Measurements from ENCODE around the gene POLE2.

GRCh38 chr14:49640540-49641417, 47.2 kb downstream of the POLE2 start:
- no peak for TF ChIP-seq POLR2AphosphoS5 (IDR thresholded peaks at IDR 0.05)
- no peak for TF ChIP-seq CTCF (IDR thresholded peaks at IDR 0.05)
